HCT116 (cell line): ENCODE data around the gene ZNF446. TPM values are rescaled to one million over a fixed set of nuclear protein-coding genes. Genes with fewer than 3 reads are reported as not detected.
"Not testable (repeated sequence)": the region's sequence is repeated elsewhere in the genome, so short reads cannot be mapped to it uniquely, and the experiment has no call there.

Source experiments
- ATAC-seq: fragments of 200-7000 bp; cut with Tn5 transposase; 2 replicates; pipeline ENCODE4 v1.9.1; 2020; ENCODE audit warnings: mild to moderate bottlenecking, moderate library complexity
- BruUV-seq: library from RNA; stranded (reverse); fragments of 400-500 nt; replicated peaks from 2 replicates; lab custom pipeline; 2021; lab: Mats Ljungman, UMichigan
- CTCF ChIA-PET: fragments of 300-600 bp; sonication (Branson Sonifier 250); formaldehyde crosslinking; loops from one replicate; lab custom pipeline; 2021; ENCODE audit warnings: antibody characterized with exemption; lab: Charles Lee
- POLR2A ChIA-PET: fragments of 300-600, 350-600 bp; sonication (Branson Sonifier 250); formaldehyde crosslinking; loops from one replicate; lab custom pipeline; 2021; ENCODE audit warnings: antibody characterized with exemption; lab: Charles Lee
- RAD21 ChIA-PET, 2 experiments: fragments of 300-600 bp; sonication (Branson Sonifier 250); formaldehyde crosslinking; loops; one replicate each; lab custom pipeline; 2023; ENCODE audit warnings: low total read pairs in 2 of 2; ENCODE audit not compliant: uncharacterized antibody in 2 of 2, unreplicated experiment in 2 of 2, low non-redundant PET in 1 of 2; lab: Charles Lee
- DNase-seq: peaks from one replicate; pipeline ENCODE4 v3.0.0-alpha.2; 2010; ENCODE audit warnings: low read depth, low spot score
- H2AFZ ChIP-seq: fragments of 200-600 bp; shearing (Covaris generic), sonication (generic); 2 replicates; pipeline ENCODE4 v1.6.1; 2017; ENCODE audit warnings: low read depth, mixed run types, mixed read lengths, antibody characterized with exemption, low read length; ENCODE audit not compliant: poor library complexity, severe bottlenecking
- H3K27ac ChIP-seq: 2 replicates; pipeline ENCODE4 v1.5.1; 2012; ENCODE audit warnings: low read depth, low read length
- H3K27me3 ChIP-seq: fragments of 200-600 bp; sonication (generic); 2 replicates; pipeline ENCODE4 v1.6.1; 2016; ENCODE audit warnings: mixed run types, low read length, mixed read lengths; ENCODE audit not compliant: insufficient read depth
- H3K36me3 ChIP-seq, 2 experiments: fragments of 200-500 bp in 1 of 2; fragments of 200-600 bp in 1 of 2; sonication (Bioruptor generic) in 1 of 2; sonication (generic) in 1 of 2; 2 replicates each; pipeline versions ENCODE4 v1.5.1 to v1.6.1; 2014 to 2016; ENCODE audit warnings: low read length in 2 of 2, inconsistent platforms in 1 of 2, mixed read lengths in 1 of 2, mixed run types in 1 of 2; ENCODE audit not compliant: insufficient read depth in 2 of 2, control insufficient read depth in 1 of 2
- H3K4me1 ChIP-seq, 2 experiments: fragments of 200-600 bp in 1 of 2; sonication (generic) in 1 of 2; 2 replicates each; pipeline versions ENCODE4 v1.5.1 to v1.6.1; 2012 to 2017; ENCODE audit warnings: low read length in 2 of 2, inconsistent platforms in 1 of 2, mild to moderate bottlenecking in 1 of 2, mixed read lengths in 1 of 2, mixed run types in 1 of 2, moderate library complexity in 1 of 2; ENCODE audit not compliant: insufficient read depth in 2 of 2, control insufficient read depth in 1 of 2
- H3K4me2 ChIP-seq: fragments of 200-600 bp; sonication (generic); 2 replicates; pipeline ENCODE4 v1.6.1; 2017; ENCODE audit warnings: mixed run types, low read length, mixed read lengths
- H3K4me3 ChIP-seq, 2 experiments: fragments of 200-600 bp in 1 of 2; sonication (generic) in 1 of 2; replicated peaks in 1 of 2; 2 replicates each; pipeline ENCODE4 v1.5.1; 2011 to 2016; ENCODE audit warnings: low read length in 2 of 2, control low read depth in 1 of 2, low read depth in 1 of 2, mild to moderate bottlenecking in 1 of 2, mixed read lengths in 1 of 2, mixed run types in 1 of 2
- H3K79me2 ChIP-seq: fragments of 200-600 bp; sonication (generic); 2 replicates; pipeline ENCODE4 v1.6.1; 2017; ENCODE audit warnings: mild to moderate bottlenecking, mixed run types, low read length, moderate library complexity, mixed read lengths; ENCODE audit not compliant: insufficient read depth
- H3K9ac ChIP-seq: fragments of 200-600 bp; sonication (generic); 2 replicates; pipeline ENCODE4 v1.6.1; 2016; ENCODE audit warnings: low read length, mixed read lengths
- H3K9me2 ChIP-seq: fragments of 200-600 bp; sonication (generic), shearing (Covaris generic); 2 replicates; pipeline ENCODE4 v1.6.1; 2017; ENCODE audit warnings: mixed run types, mild to moderate bottlenecking, moderate library complexity; ENCODE audit not compliant: insufficient read depth
- H3K9me3 ChIP-seq, 2 experiments: fragments of 200-500 bp in 1 of 2; fragments of 200-600 bp in 1 of 2; sonication (Bioruptor generic) in 1 of 2; sonication (generic) in 1 of 2; 2 replicates each; pipeline ENCODE4 v1.6.1; 2014 to 2017; ENCODE audit warnings: low read length in 2 of 2, mixed read lengths in 2 of 2, inconsistent platforms in 1 of 2, low read depth in 1 of 2, mild to moderate bottlenecking in 1 of 2, mixed run types in 1 of 2, moderate library complexity in 1 of 2; ENCODE audit not compliant: control insufficient read depth in 1 of 2, insufficient read depth in 1 of 2
- H4K20me1 ChIP-seq: fragments of 200-600 bp; sonication (generic), shearing (Covaris generic); 2 replicates; pipeline ENCODE4 v1.6.1; 2017; ENCODE audit warnings: mixed run types, mild to moderate bottlenecking, moderate library complexity; ENCODE audit not compliant: insufficient read depth
- CBX3 ChIP-seq: IDR thresholded peaks from 2 replicates; pipeline ENCODE4 v1.6.1; 2012; ENCODE audit warnings: low read depth
- CEBPB ChIP-seq: IDR thresholded peaks from 2 replicates; pipeline ENCODE4 v1.6.1; 2012; ENCODE audit warnings: low read depth
- ELF1 ChIP-seq: IDR thresholded peaks from 2 replicates; pipeline ENCODE4 v1.6.1; 2012; ENCODE audit warnings: low read depth, borderline replicate concordance
- EZH2 ChIP-seq: fragments of 200-600 bp; sonication (generic); IDR thresholded peaks from 2 replicates; pipeline ENCODE4 v1.6.1; 2017; ENCODE audit warnings: antibody characterized with exemption, mixed run types
- EZH2phosphoT487 ChIP-seq: fragments of 200-600 bp; IDR thresholded peaks from 2 replicates; pipeline ENCODE4 v1.6.1; 2018; ENCODE audit warnings: antibody characterized with exemption, borderline replicate concordance
- SIN3A ChIP-seq: IDR thresholded peaks from 2 replicates; pipeline ENCODE4 v1.6.1; 2012; ENCODE audit warnings: low read depth
- SRF ChIP-seq: IDR thresholded peaks from 2 replicates; pipeline ENCODE4 v1.6.1; 2012; ENCODE audit warnings: low read depth
- TCF7L2 ChIP-seq: IDR thresholded peaks from 2 replicates; pipeline ENCODE4 v1.7.0; 2011; ENCODE audit warnings: borderline replicate concordance, inconsistent platforms; ENCODE audit not compliant: insufficient read depth, insufficient read length; ENCODE audit errors: extremely low read depth
- YY1 ChIP-seq: IDR thresholded peaks from 2 replicates; pipeline ENCODE4 v1.6.1; 2011; ENCODE audit warnings: low read length, low read depth, moderate library complexity, mild to moderate bottlenecking; ENCODE audit not compliant: insufficient replicate concordance; ENCODE audit errors: extremely low read depth
- ZNF274 ChIP-seq: fragments of 200-500 bp; sonication (Bioruptor generic); IDR thresholded peaks from 2 replicates; pipeline ENCODE4 v1.6.1; 2014; ENCODE audit warnings: mild to moderate bottlenecking, low read depth, low read length, inconsistent platforms
- intact Hi-C: fragments of 100-400 bp; cut with micrococcal nuclease; formaldehyde crosslinking; loops from 2 replicates; pipeline ENCODE4 v1.10.0; 2022
- total RNA-seq: library from RNA; stranded (reverse); gene quantifications from one replicate; pipeline ENCODE4 v1.2.1, GENCODE V29; 2021; ENCODE audit not compliant: unreplicated experiment
- TF ChIP-seq, protein P1 (sequence below), 3 experiments: fragments of 200-600 bp in 1 of 3; sonication (generic) in 1 of 3; IDR thresholded peaks in 2 of 3; conservative IDR thresholded peaks in 1 of 3; 2 replicates each; pipeline ENCODE4 v1.5.1; 2012 to 2017; ENCODE audit warnings: low read depth in 2 of 3, low read length in 2 of 3, antibody characterized with exemption in 1 of 3, borderline replicate concordance in 1 of 3, control low read depth in 1 of 3, mild to moderate bottlenecking in 1 of 3, mixed read lengths in 1 of 3, mixed run types in 1 of 3, moderate library complexity in 1 of 3; ENCODE audit not compliant: insufficient read depth in 1 of 3
- TF ChIP-seq, protein P2 (sequence below): IDR thresholded peaks from 2 replicates; pipeline ENCODE4 v1.6.1; 2012
- TF ChIP-seq, protein P3 (sequence below): IDR thresholded peaks from 2 replicates; pipeline ENCODE4 v1.6.1; 2011; ENCODE audit warnings: mild to moderate bottlenecking, low read length, moderate library complexity; ENCODE audit not compliant: insufficient replicate concordance; ENCODE audit errors: extremely low read depth
- TF ChIP-seq, protein P4 (sequence below): IDR thresholded peaks from 2 replicates; pipeline ENCODE4 v1.6.1; 2012

ZNF446 gene
- total RNA-seq, 1 experiment from 2014 or later = 6.5 TPM

DNA sequence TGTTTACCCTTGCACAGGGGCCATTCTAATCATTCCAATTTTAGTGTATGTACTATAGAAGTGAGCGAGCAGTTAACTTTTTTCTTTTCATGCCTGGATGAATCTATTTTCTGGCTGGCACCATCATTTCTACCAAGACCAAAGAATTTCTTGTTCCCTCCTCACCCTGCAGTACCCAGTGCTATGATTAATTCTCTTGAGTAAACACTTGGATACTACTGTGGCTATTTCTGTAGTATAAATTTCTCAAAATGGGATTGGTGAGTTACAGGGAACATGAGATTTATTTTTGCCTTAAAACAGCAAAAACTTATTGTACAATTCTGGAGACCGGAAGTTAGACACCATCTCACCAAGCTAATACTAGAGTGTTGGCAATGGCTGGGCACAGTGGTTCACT is 7.6 kb downstream of the ZNF446 start (continued):
- TF ChIP-seq EZH2 = no peak
- no peak for TF ChIP-seq CBX3
- no peak for TF ChIP-seq YY1

GRCh38 chr19:58484349-58484748 is 8.2 kb downstream of the ZNF446 start:
- DNase-seq, H3K36me3 ChIP-seq, H3K4me2 ChIP-seq, H3K27ac ChIP-seq, H3K9ac ChIP-seq, H3K9me3 ChIP-seq, H3K4me3 ChIP-seq, BruUV-seq, CTCF ChIA-PET, H3K4me1 ChIP-seq, H3K79me2 ChIP-seq, RAD21 ChIA-PET, H4K20me1 ChIP-seq, H3K27me3 ChIP-seq, intact Hi-C loops, POLR2A ChIA-PET, H3K9me2 ChIP-seq, H2AFZ ChIP-seq: not testable (repeated sequence)
- ATAC-seq = peak; percentile 51
- TF ChIP-seq, protein P1, sequence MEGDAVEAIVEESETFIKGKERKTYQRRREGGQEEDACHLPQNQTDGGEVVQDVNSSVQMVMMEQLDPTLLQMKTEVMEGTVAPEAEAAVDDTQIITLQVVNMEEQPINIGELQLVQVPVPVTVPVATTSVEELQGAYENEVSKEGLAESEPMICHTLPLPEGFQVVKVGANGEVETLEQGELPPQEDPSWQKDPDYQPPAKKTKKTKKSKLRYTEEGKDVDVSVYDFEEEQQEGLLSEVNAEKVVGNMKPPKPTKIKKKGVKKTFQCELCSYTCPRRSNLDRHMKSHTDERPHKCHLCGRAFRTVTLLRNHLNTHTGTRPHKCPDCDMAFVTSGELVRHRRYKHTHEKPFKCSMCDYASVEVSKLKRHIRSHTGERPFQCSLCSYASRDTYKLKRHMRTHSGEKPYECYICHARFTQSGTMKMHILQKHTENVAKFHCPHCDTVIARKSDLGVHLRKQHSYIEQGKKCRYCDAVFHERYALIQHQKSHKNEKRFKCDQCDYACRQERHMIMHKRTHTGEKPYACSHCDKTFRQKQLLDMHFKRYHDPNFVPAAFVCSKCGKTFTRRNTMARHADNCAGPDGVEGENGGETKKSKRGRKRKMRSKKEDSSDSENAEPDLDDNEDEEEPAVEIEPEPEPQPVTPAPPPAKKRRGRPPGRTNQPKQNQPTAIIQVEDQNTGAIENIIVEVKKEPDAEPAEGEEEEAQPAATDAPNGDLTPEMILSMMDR (IDR thresholded peaks at IDR 0.05 in 2 of 3, conservative IDR thresholded peaks at IDR 0.05 in 1 of 3; ENCODE audit: borderline replicate concordance in 1 of 3, insufficient read depth in 1 of 3, low read depth in 2 of 3, low read length in 2 of 3) = 0 out of 6 replicates have a peak, but pooled peaks of 1 of the 3 experiments have one; percentile 12
- TF ChIP-seq, all 23 proteins: peak for 1; not testable (repeated sequence) for 22

DNA sequence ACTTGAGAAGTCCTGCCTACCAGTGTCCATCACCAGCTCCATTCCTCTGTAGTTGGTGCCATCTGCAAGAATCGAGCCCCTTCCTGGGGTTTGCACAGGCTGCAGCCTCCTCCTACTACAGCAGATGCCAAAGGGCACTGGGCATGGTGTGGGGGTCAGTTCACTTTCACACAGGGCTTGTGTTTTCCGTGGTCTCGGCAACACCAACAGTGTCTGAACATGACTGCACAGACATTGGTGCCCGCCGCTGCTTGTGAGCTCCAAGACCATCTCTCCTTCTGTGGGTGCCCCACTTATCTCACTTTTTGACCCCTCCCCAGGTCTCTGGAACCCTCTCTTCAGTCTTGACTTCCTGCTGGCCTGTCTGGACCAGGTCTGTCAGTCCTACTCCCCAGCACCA is 15.2 kb downstream of the ZNF446 start:
- no peak for DNase-seq
- Histone ChIP-seq H3K4me3 (no peak overlapping the region), H3K4me1 (no peaks in the 10 kb centered on the region), H3K36me3 (no peaks in the 10 kb centered on the region), H3K4me2 (no peak overlapping the region), H3K9me3 (no peaks in the 10 kb centered on the region), H3K27ac (no peak overlapping the region), H3K9ac (no peak overlapping the region), H3K9me2 (no peaks in the 10 kb centered on the region), H2AFZ (no peak overlapping the region), H3K27me3 (no peaks in the 10 kb centered on the region), H4K20me1 (no peaks in the 10 kb centered on the region), H3K79me2 (no peaks in the 10 kb centered on the region)
- ChIA-PET POLR2A (no interaction called here), RAD21 (no interaction called here), CTCF (no interaction called here)
- TSS peak; percentile 21 for BruUV-seq
- no peak for ATAC-seq
- intact Hi-C loops = no loop called here
- TF ChIP-seq TCF7L2 = no peak
- TF ChIP-seq, protein P2, sequence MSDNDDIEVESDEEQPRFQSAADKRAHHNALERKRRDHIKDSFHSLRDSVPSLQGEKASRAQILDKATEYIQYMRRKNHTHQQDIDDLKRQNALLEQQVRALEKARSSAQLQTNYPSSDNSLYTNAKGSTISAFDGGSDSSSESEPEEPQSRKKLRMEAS = no peak
- TF ChIP-seq, protein P3, sequence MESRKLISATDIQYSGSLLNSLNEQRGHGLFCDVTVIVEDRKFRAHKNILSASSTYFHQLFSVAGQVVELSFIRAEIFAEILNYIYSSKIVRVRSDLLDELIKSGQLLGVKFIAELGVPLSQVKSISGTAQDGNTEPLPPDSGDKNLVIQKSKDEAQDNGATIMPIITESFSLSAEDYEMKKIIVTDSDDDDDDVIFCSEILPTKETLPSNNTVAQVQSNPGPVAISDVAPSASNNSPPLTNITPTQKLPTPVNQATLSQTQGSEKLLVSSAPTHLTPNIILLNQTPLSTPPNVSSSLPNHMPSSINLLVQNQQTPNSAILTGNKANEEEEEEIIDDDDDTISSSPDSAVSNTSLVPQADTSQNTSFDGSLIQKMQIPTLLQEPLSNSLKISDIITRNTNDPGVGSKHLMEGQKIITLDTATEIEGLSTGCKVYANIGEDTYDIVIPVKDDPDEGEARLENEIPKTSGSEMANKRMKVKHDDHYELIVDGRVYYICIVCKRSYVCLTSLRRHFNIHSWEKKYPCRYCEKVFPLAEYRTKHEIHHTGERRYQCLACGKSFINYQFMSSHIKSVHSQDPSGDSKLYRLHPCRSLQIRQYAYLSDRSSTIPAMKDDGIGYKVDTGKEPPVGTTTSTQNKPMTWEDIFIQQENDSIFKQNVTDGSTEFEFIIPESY = no peak
- TF ChIP-seq ELF1 = no peak
- no peak for TF ChIP-seq ZNF274
- TF ChIP-seq, protein P4, sequence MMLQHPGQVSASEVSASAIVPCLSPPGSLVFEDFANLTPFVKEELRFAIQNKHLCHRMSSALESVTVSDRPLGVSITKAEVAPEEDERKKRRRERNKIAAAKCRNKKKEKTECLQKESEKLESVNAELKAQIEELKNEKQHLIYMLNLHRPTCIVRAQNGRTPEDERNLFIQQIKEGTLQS = no peak
- TF ChIP-seq SIN3A = no peak
- no peak for TF ChIP-seq EZH2phosphoT487
- TF ChIP-seq SRF = no peak
- no peak for TF ChIP-seq CEBPB
